GM23338 (cell line): Measurements from ENCODE around the gene MAP7D3.

Experiments used
- CREB1 ChIP-seq: fragments of 250-450 bp; sonication (Bioruptor Pico); IDR thresholded peaks from 2 replicates; pipeline ENCODE4 v1.5.0; 2020; ENCODE audit warnings: low read depth, mild to moderate bottlenecking, moderate library complexity
- EZH2 ChIP-seq: fragments of 200-600 bp; sonication (generic); IDR thresholded peaks from one replicate; pipeline ENCODE4 v1.8.0; 2017; ENCODE audit warnings: antibody characterized with exemption, mild to moderate bottlenecking, low read depth; ENCODE audit not compliant: unreplicated experiment
- EZH2phosphoT487 ChIP-seq: fragments of 200-600 bp; sonication (generic); IDR thresholded peaks from one replicate; pipeline ENCODE4 v1.8.1; 2018; ENCODE audit warnings: antibody characterized with exemption; ENCODE audit not compliant: unreplicated experiment
- JUNB ChIP-seq: IDR thresholded peaks from one replicate; pipeline ENCODE4 v1.6.1; 2016; ENCODE audit warnings: antibody characterized with exemption; ENCODE audit not compliant: unreplicated experiment
- NANOG ChIP-seq: IDR thresholded peaks from 2 replicates; pipeline ENCODE4 v1.6.1; 2016; ENCODE audit warnings: antibody characterized with exemption, borderline replicate concordance
- POLR2AphosphoS5 ChIP-seq: IDR thresholded peaks from 2 replicates; pipeline ENCODE4 v1.6.1; 2016; ENCODE audit warnings: antibody characterized with exemption, low read depth
- ZNF114 ChIP-seq: fragments of 250-450 bp; sonication (Bioruptor Pico); IDR thresholded peaks from 2 replicates; pipeline ENCODE4 v1.5.0; 2020; ENCODE audit warnings: mild to moderate bottlenecking, moderate library complexity
- ZNF331 ChIP-seq: fragments of 250-450 bp; sonication (Bioruptor Pico); IDR thresholded peaks from 2 replicates; pipeline ENCODE4 v1.5.0; 2020; ENCODE audit warnings: low read depth, mild to moderate bottlenecking, moderate library complexity
- TF ChIP-seq, protein P1 (sequence below), 2 experiments: fragments of 200-600 bp in 1 of 2; sonication (generic) in 1 of 2; conservative IDR thresholded peaks; 2 replicates each; pipeline versions ENCODE4 v1.5.1 to v1.6.1; 2016 to 2017; ENCODE audit warnings: antibody characterized with exemption in 2 of 2, low read depth in 2 of 2, mild to moderate bottlenecking in 2 of 2, moderate library complexity in 1 of 2
- TF ChIP-seq, protein P2 (sequence below): IDR thresholded peaks from one replicate; pipeline ENCODE4 v1.6.1; 2018; ENCODE audit warnings: antibody characterized with exemption; ENCODE audit not compliant: unreplicated experiment

DNA sequence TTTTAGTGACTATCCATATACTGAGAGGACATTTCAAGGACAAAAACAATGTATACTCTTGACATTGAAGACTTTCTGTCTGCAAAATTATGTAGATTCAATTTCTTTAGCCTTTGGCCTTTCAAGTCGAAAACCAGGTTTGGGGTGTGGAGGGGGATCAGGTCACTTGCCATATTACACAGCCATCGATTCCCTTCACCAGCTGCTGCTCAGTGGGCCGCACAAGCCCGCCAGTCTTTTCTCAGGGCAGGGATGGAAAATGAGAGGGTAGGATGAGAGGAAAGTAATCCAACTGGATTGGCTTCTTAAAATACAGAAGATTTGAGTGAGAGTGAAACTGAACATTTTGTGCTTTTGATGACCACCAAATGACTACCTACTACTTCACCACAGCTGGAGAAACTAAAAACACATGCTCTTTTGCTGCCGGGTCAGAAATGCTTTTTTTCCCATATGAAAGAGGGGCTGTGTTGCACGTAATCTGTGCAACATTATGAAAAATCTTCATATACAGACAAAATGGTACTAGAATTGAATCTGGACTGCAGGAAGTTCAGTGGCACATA is 52.4 kb downstream of the MAP7D3 start:
- no peak for TF ChIP-seq EZH2phosphoT487
- TF ChIP-seq, protein P1, sequence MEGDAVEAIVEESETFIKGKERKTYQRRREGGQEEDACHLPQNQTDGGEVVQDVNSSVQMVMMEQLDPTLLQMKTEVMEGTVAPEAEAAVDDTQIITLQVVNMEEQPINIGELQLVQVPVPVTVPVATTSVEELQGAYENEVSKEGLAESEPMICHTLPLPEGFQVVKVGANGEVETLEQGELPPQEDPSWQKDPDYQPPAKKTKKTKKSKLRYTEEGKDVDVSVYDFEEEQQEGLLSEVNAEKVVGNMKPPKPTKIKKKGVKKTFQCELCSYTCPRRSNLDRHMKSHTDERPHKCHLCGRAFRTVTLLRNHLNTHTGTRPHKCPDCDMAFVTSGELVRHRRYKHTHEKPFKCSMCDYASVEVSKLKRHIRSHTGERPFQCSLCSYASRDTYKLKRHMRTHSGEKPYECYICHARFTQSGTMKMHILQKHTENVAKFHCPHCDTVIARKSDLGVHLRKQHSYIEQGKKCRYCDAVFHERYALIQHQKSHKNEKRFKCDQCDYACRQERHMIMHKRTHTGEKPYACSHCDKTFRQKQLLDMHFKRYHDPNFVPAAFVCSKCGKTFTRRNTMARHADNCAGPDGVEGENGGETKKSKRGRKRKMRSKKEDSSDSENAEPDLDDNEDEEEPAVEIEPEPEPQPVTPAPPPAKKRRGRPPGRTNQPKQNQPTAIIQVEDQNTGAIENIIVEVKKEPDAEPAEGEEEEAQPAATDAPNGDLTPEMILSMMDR (conservative IDR thresholded peaks at IDR 0.05; ENCODE audit: low read depth in 2 of 2), result no peak
- TF ChIP-seq JUNB, result no peak
- no peak for TF ChIP-seq EZH2
- no peak for TF ChIP-seq ZNF114 (CRISPR knock-in tag)
- TF ChIP-seq NANOG, result no peak
- TF ChIP-seq, protein P2, sequence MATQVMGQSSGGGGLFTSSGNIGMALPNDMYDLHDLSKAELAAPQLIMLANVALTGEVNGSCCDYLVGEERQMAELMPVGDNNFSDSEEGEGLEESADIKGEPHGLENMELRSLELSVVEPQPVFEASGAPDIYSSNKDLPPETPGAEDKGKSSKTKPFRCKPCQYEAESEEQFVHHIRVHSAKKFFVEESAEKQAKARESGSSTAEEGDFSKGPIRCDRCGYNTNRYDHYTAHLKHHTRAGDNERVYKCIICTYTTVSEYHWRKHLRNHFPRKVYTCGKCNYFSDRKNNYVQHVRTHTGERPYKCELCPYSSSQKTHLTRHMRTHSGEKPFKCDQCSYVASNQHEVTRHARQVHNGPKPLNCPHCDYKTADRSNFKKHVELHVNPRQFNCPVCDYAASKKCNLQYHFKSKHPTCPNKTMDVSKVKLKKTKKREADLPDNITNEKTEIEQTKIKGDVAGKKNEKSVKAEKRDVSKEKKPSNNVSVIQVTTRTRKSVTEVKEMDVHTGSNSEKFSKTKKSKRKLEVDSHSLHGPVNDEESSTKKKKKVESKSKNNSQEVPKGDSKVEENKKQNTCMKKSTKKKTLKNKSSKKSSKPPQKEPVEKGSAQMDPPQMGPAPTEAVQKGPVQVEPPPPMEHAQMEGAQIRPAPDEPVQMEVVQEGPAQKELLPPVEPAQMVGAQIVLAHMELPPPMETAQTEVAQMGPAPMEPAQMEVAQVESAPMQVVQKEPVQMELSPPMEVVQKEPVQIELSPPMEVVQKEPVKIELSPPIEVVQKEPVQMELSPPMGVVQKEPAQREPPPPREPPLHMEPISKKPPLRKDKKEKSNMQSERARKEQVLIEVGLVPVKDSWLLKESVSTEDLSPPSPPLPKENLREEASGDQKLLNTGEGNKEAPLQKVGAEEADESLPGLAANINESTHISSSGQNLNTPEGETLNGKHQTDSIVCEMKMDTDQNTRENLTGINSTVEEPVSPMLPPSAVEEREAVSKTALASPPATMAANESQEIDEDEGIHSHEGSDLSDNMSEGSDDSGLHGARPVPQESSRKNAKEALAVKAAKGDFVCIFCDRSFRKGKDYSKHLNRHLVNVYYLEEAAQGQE, result no peak
- no peak for TF ChIP-seq CREB1 (CRISPR knock-in tag)
- no peak for TF ChIP-seq POLR2AphosphoS5
- TF ChIP-seq ZNF331, result no peak
